AG10803 (cell line): ENCODE data around the gene RHOG.
A peak's percentile ranks its signal among the peaks of the same experiment; 100 is the strongest.

Source experiments
- DNase-seq: peaks from one replicate; pipeline ENCODE4 v3.0.0; 2010; ENCODE audit warnings: low read depth
- H3K4me3 ChIP-seq: 2 replicates; pipeline ENCODE4 v1.5.1; 2011; ENCODE audit warnings: mild to moderate bottlenecking, low read length, control low read depth
- CTCF ChIP-seq: conservative IDR thresholded peaks from 2 replicates; pipeline ENCODE4 v1.5.1; 2011; ENCODE audit warnings: mild to moderate bottlenecking, low read length, control low read depth, inconsistent platforms

RHOG gene

GRCh38 chr11:3809624-3809928, 31.2 kb downstream of the RHOG start:
- no peak for DNase-seq
- no peak overlapping the region for H3K4me3 ChIP-seq
- TF ChIP-seq CTCF: no peak

- DNase-seq: peak; percentile 63
- TF ChIP-seq CTCF: peak; percentile 51
- H3K4me3 ChIP-seq: peak overlapping the region; percentile 87
These were observed 31.7 kb downstream of the RHOG start for GRCh38 chr11:3808861-3809623.

- peak; percentile 81 for TF ChIP-seq CTCF
- peak; percentile 39 for DNase-seq
- H3K4me3 ChIP-seq: peak within 1 kb of the TSS; percentile 87
These were observed 32.6 kb downstream of the RHOG start, which contains the start of gene PGAP2 for GRCh38 chr11:3807909-3808860. Gene PGAP2 (plus strand): TSS chr11:3808560. CDS start chr11:3811260, 2,700 bp downstream.

- no peak for TF ChIP-seq CTCF
- H3K4me3 ChIP-seq: no peak overlapping the region
- DNase-seq: peak; percentile 62
These were observed 36.8 kb downstream of the RHOG start for GRCh38 chr11:3803726-3804495.

GRCh38 chr11:3802011-3802790, 38.6 kb downstream of the RHOG start:
- TF ChIP-seq CTCF: no peak
- H3K4me3 ChIP-seq: no peak overlapping the region
- DNase-seq: peak; percentile 69

- no peak for DNase-seq
- H3K4me3 ChIP-seq: no peak overlapping the region
- no peak for TF ChIP-seq CTCF
These were observed 40.9 kb downstream of the RHOG start for GRCh38 chr11:3799873-3800272.
